Adrenal gland (tissue), 12 donors: ENCODE results near the gene DUOXA1. TPM values are rescaled to one million over a fixed set of nuclear protein-coding genes. Genes with fewer than 3 reads are reported as not detected.
"Not testable (repeated sequence)": the region's sequence is repeated elsewhere in the genome, so short reads cannot be mapped to it uniquely, and the experiment has no call there.

ENCODE experiments used
- DNase-seq, 7 donors: peaks; one replicate each; pipeline ENCODE4 v3.0.0-alpha.2; 2019 to 2020
- H3K27ac ChIP-seq, 5 donors: fragments of 200-600 bp; sonication (generic) in 4 of 5; 1 replicate in 3 of 5; 2 replicates in 2 of 5; pipeline versions ENCODE4 v1.5.1 to v1.8.0; 2016 to 2020; ENCODE audit warnings: mild to moderate bottlenecking in 1 of 5
- H3K27me3 ChIP-seq: fragments of 200-600 bp; 2 replicates; pipeline ENCODE4 v1.8.0; 2021
- H3K36me3 ChIP-seq, 2 donors: fragments of 200-600 bp; replicated peaks in 1 of 2; 1 replicate in 1 of 2; 2 replicates in 1 of 2; pipeline versions ENCODE4 v1.5.1 to v1.8.0; 2018 to 2022
- H3K4me1 ChIP-seq, 2 donors: fragments of 200-600 bp; replicated peaks in 1 of 2; 1 replicate in 1 of 2; 2 replicates in 1 of 2; pipeline versions ENCODE4 v1.5.1 to v1.8.0; 2018 to 2021
- H3K4me3 ChIP-seq, 4 donors: fragments of 200-600 bp; sonication (generic) in 3 of 4; one replicate each; pipeline ENCODE4 v1.5.1; 2016 to 2018
- H3K9me3 ChIP-seq, 3 donors: fragments of 200-600 bp; sonication (generic) in 1 of 3; replicated peaks in 1 of 3; 1 replicate in 2 of 3; 2 replicates in 1 of 3; pipeline versions ENCODE4 v1.5.1 to v1.8.0; 2016 to 2021
- CTCF ChIP-seq, 6 experiments: fragments of 450-650 bp in 4 of 6; fragments of 200-600 bp in 2 of 6; sonication (generic) in 1 of 6; IDR thresholded peaks; 1 replicate in 5 of 6; 2 replicates in 1 of 6; pipeline versions ENCODE4 v1.5.1 to v1.8.0; 2016 to 2021; ENCODE audit warnings: antibody characterized with exemption in 6 of 6, mild to moderate bottlenecking in 2 of 6, moderate library complexity in 1 of 6
- POLR2A ChIP-seq, 2 donors: fragments of 450-650 bp; IDR thresholded peaks; one replicate each; pipeline ENCODE4 v1.6.1; 2017; ENCODE audit warnings: antibody characterized with exemption in 2 of 2, mild to moderate bottlenecking in 2 of 2, moderate library complexity in 1 of 2
- WGBS, 4 donors: extraction: QIAGEN DNeasy Blood & Tissue Kit in 2 of 4; methylation state at CpG; one replicate each; pipeline versions ENCODE4 v1.1.5 to v1.1.7; 2013 to 2017; 5-methylcytosine and 5-hydroxymethylcytosine counted together
- intact Hi-C, 2 donors: fragments of 100-400 bp; cut with DNase I; formaldehyde crosslinking; loops; one replicate each; pipeline versions ENCODE4 v1.14.1 to v1.15.0; 2022 to 2023
- polyA plus RNA-seq, 3 donors: library from polyadenylated mRNA; stranded (reverse); fragments of 200-250 nt in 2 of 3; fragments of 350-450 nt in 1 of 3; fragmentation: Illumina TruSeq in 1 of 3; extraction: RNeasy Lipid Tissue Mini Kit (QIAGEN cat#74804) in 1 of 3; gene quantifications; one replicate each; pipeline ENCODE4 v1.2.3, GENCODE V29; 2013 to 2014
- total RNA-seq, 9 donors: library from RNA; depleted of rRNA in 4 of 9; stranded (reverse); fragments of >200 nt in 4 of 9; fragments of 120-200 nt in 1 of 9; fragmentation: NEBNext Ultra II Directional in 1 of 9; extraction: Animal tissue kit (Norgen Biotek cat#: 25700) in 1 of 9; gene quantifications; one replicate each; pipeline versions ENCODE4 v1.1.0 to v1.2.4, GENCODE V29; 2013 to 2023
- donor health status: healthy with polysubstance abuse.
- donor health status: Bipolar disorder and iron deficiency.
- donor health status: DM: yes; HTN: yes; CAD: no.
- donor health status: DM: no; HTN: no; CAD: no.
- donor health status: DM: no; HTN: no; CAD: no.
- donor health status: DM: yes; HTN: yes; CAD: no.

The DUOXA1 gene
- total and polyA plus RNA-seq, 12 donors = 0.11 to 21.3 (median 5.2) TPM

DNA sequence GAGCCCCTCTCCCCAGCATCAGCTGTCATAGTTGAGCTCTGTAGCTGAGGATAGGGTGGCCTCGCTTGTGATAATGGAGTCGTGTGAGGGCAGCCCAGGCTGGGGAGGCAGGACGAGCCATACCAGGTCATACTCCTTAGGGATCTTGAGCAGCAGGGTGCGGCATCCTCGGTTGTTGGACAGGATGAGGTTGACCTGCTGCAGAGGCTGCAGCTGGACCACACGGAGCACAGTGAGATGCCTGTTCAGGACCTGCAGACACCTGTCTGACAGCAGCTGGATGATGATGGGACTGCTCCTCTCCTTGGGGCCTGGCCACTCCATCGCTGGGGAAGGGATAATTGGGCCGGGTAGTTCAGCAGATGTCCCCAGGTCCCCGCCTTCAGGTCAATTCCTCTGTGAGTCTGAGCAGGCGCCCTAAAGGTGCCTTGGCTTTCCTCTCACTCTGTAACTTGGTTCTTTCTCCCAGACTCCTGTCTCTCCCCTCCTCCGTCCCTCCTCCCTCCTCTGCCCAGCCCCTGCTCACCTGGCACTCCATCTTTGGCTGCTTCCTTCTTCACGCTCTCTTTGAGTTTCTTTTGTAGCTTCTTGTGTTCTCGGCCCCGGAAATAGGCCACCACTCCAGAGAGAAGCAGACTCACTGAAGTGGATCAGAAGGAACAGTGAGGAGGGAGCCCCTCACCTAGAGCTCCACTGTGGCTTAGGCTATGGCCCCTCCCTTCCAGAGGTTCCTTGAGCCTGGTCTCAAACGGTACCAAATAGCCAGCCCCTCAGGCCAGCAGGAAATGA is 23.5 kb downstream of the DUOXA1 start:
- TF ChIP-seq CTCF (IDR thresholded peaks at IDR 0.05) (no peak), POLR2A (IDR thresholded peaks at IDR 0.05) (no peak)
- intact Hi-C loops = no loop called here
- Histone ChIP-seq H3K36me3 (no peaks in the 10 kb centered on the region), H3K27ac (no peak overlapping the region), H3K4me1 (no peaks in the 10 kb centered on the region), H3K9me3 (no peaks in the 10 kb centered on the region), H3K4me3 (no peak overlapping the region), H3K27me3 (peaks cover 8% of the 10 kb centered on the region)
- DNase-seq = peak in 1 of 7 donors; percentile 3
- WGBS, 4 donors = 78 to 84% (median 83%) methylated on average over 12 to 15 of the region's 15 CpGs

GRCh38 chr15:45105586-45105985 is 24.1 kb downstream of the DUOXA1 start:
- Histone ChIP-seq H3K27me3 (peaks cover 8% of the 10 kb centered on the region), H3K4me1 (no peaks in the 10 kb centered on the region), H3K27ac (no peak overlapping the region), H3K36me3 (no peaks in the 10 kb centered on the region), H3K4me3 (no peak overlapping the region), H3K9me3 (no peaks in the 10 kb centered on the region)
- peak in 1 of 7 donors; percentile 2 for DNase-seq
- 87 to 98% (median 92%) methylated on average over 8 to 11 of the region's 11 CpGs for WGBS, 4 donors
- intact Hi-C loops = no loop called here
- TF ChIP-seq POLR2A (IDR thresholded peaks at IDR 0.05) (no peak), CTCF (IDR thresholded peaks at IDR 0.05) (no peak)

DNA sequence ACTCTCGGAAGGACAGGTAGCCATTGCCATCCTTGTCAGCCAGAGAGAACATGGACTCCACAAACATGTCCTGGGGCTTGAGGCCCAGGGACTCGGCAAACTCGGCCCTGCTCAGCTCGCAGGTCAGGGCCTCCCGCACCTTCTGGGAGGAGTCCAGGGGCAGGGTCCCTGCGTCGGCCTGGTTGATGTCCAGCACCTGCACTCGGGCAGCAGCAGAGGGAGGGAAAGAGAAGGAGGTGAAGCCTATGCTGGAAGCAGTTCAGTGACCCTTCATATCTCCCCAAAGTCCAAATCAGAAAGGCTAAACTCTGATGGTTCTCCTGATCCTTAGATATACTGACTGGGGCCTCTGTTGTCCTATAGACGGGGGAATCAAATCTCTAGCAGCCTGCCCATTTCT is 25.5 kb downstream of the DUOXA1 start:
- WGBS, 4 donors = 91 to 95% (median 94%) methylated on average over 5 to 9 of the region's 9 CpGs
- not testable (repeated sequence) for H3K27ac ChIP-seq

GRCh38 chr15:45102226-45102625 is 27.5 kb downstream of the DUOXA1 start:
- Histone ChIP-seq H3K27ac (no peak overlapping the region), H3K4me1 (no peaks in the 10 kb centered on the region), H3K36me3 (no peaks in the 10 kb centered on the region), H3K9me3 (no peaks in the 10 kb centered on the region), H3K4me3 (no peak overlapping the region), H3K27me3 (no peaks in the 10 kb centered on the region)
- TF ChIP-seq CTCF (IDR thresholded peaks at IDR 0.05) (no peak), POLR2A (IDR thresholded peaks at IDR 0.05) (no peak)
- 85 to 99% (median 91%) methylated on average over 3 to 6 of the region's 6 CpGs for WGBS, 4 donors
- intact Hi-C loops = no loop called here
- no peak for DNase-seq

More for the DNA sequence above, 25.5 kb downstream of the DUOXA1 start:
- intact Hi-C loops, H3K4me3 ChIP-seq, H3K9me3 ChIP-seq, H3K36me3 ChIP-seq, H3K27me3 ChIP-seq, DNase-seq, H3K4me1 ChIP-seq: not testable (repeated sequence)

DNA sequence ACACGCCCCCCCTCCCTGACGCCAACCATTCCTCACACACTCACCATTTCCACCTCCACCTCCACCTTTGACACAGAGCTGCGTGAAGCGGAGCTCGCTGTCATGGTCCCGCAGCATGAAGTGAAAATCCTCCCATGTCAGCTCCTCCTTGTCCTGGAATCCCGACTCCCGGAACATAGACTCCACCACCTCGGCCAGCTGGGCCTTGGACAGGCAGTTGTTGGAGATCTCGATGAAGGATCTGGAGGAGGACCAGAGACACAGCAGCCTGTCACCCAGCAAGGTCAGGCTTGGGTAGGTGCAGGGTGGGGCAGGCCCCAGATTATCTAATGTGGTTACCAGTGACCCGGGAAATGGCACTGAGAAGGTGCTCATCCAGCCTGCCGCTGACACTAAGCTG is 27.9 kb downstream of the DUOXA1 start:
- no peaks in the 10 kb centered on the region for H3K36me3 ChIP-seq
- intact Hi-C loops = no loop called here
- 91 to 94% (median 94%) methylated on average over 6 to 12 of the region's 12 CpGs for WGBS, 4 donors
- no peaks in the 10 kb centered on the region for H3K27me3 ChIP-seq
- no peaks in the 10 kb centered on the region for H3K4me1 ChIP-seq
- no peak for DNase-seq
- no peak overlapping the region for H3K27ac ChIP-seq
- H3K9me3 ChIP-seq = no peaks in the 10 kb centered on the region
- TF ChIP-seq CTCF (IDR thresholded peaks at IDR 0.05) (no peak), POLR2A (IDR thresholded peaks at IDR 0.05) (no peak)
- H3K4me3 ChIP-seq = no peak overlapping the region
